ENCODE measurements around the gene PGAP6. TPM values are rescaled to one million over a fixed set of nuclear protein-coding genes. Genes with fewer than 3 reads are reported as not detected.
A peak's percentile ranks its signal among the peaks of the same experiment; 100 is the strongest.

Gene PGAP6
- total and polyA plus RNA-seq, 9 of the 15 experiments (the other 6 are each of a cell fraction or from before 2014, with no cell fraction given) = 0.45 to 50.2 (median 39.3) TPM

GRCh38 chr16:369275-369865 is 12.4 kb downstream of the PGAP6 start (continued):
- no peak for TF ChIP-seq CHD1 (IDR thresholded peaks at IDR 0.05; ENCODE audit: low read length)
- TF ChIP-seq MCM3 (IDR thresholded peaks at IDR 0.05) = no peak
- no peak for TF ChIP-seq ID3 (CRISPR knock-in tag; IDR thresholded peaks at IDR 0.05)
- no peak for TF ChIP-seq ID3 (tag; IDR thresholded peaks at IDR 0.05)
- TF ChIP-seq NFRKB (IDR thresholded peaks at IDR 0.05; ENCODE audit: low read depth) = no peak
- TF ChIP-seq TOE1 (IDR thresholded peaks at IDR 0.05; ENCODE audit: borderline replicate concordance) = no peak
- TF ChIP-seq TOE1 (CRISPR knock-in tag; IDR thresholded peaks at IDR 0.05; ENCODE audit: borderline replicate concordance, low read depth) = no peak
- TF ChIP-seq ZNF444 (CRISPR knock-in tag; IDR thresholded peaks at IDR 0.05) = no peak
- TF ChIP-seq ZNF511 (CRISPR knock-in tag; IDR thresholded peaks at IDR 0.05) = no peak
- no peak for TF ChIP-seq ZNF408 (CRISPR knock-in tag; IDR thresholded peaks at IDR 0.05; ENCODE audit: low read depth)
- TF ChIP-seq JUNB (CRISPR knock-in tag; conservative IDR thresholded peaks at IDR 0.05) = no peak
- TF ChIP-seq, protein P1, sequence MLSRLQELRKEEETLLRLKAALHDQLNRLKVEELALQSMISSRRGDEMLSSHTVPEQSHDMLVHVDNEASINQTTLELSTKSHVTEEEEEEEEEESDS (CRISPR knock-in tag; IDR thresholded peaks at IDR 0.05) = no peak
- no peak for TF ChIP-seq BRCA1 (IDR thresholded peaks at IDR 0.05)
- TF ChIP-seq BRCA1 (CRISPR knock-in tag; IDR thresholded peaks at IDR 0.05) = no peak
- TF ChIP-seq POLR2A (conservative IDR thresholded peaks at IDR 0.05) = 0 out of 2 replicates have a peak, but pooled peaks have one; percentile 34
- TF ChIP-seq CBX5 (IDR thresholded peaks at IDR 0.05; ENCODE audit: borderline replicate concordance, low read depth) = no peak
- TF ChIP-seq ZFP36 (IDR thresholded peaks at IDR 0.05; ENCODE audit: low read depth, low read length, partially characterized antibody) = no peak
- no peak for TF ChIP-seq PHF21A (IDR thresholded peaks at IDR 0.05; ENCODE audit: borderline replicate concordance, low read depth)
- TF ChIP-seq ZNF512 (tag; IDR thresholded peaks at IDR 0.05) = no peak
- no peak for TF ChIP-seq HEY1 (CRISPR knock-in tag; IDR thresholded peaks at IDR 0.05; ENCODE audit: borderline replicate concordance)
- TF ChIP-seq E2F6 (IDR thresholded peaks at IDR 0.05; ENCODE audit: borderline replicate concordance in 1 of 2, extremely low read depth in 1 of 2, insufficient read depth in 1 of 2, insufficient read length in 1 of 2, low read depth in 1 of 2, low read length in 1 of 2, poor library complexity in 1 of 2, severe bottlenecking in 1 of 2) = peak; percentile 47 to 67
- no peak for TF ChIP-seq ZNF699 (CRISPR knock-in tag; IDR thresholded peaks at IDR 0.05; ENCODE audit: insufficient replicate concordance)
- TF ChIP-seq, protein P2, sequence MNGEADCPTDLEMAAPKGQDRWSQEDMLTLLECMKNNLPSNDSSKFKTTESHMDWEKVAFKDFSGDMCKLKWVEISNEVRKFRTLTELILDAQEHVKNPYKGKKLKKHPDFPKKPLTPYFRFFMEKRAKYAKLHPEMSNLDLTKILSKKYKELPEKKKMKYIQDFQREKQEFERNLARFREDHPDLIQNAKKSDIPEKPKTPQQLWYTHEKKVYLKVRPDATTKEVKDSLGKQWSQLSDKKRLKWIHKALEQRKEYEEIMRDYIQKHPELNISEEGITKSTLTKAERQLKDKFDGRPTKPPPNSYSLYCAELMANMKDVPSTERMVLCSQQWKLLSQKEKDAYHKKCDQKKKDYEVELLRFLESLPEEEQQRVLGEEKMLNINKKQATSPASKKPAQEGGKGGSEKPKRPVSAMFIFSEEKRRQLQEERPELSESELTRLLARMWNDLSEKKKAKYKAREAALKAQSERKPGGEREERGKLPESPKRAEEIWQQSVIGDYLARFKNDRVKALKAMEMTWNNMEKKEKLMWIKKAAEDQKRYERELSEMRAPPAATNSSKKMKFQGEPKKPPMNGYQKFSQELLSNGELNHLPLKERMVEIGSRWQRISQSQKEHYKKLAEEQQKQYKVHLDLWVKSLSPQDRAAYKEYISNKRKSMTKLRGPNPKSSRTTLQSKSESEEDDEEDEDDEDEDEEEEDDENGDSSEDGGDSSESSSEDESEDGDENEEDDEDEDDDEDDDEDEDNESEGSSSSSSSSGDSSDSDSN (IDR thresholded peaks at IDR 0.05; ENCODE audit: borderline replicate concordance in 1 of 2, low read depth in 2 of 2, low read length in 2 of 2) = no peak

Data from K562 (cell line).